B cell (primary cell): Measurements from ENCODE around the gene CERS1. TPM values are rescaled to one million over a fixed set of nuclear protein-coding genes. Genes with fewer than 3 reads are reported as not detected.

Experiments
- ATAC-seq: fragments of 200-7000 bp; cut with Tn5 transposase; one replicate; pipeline ENCODE4 v1.10.0; 2021; ENCODE audit warnings: low read depth, mild to moderate bottlenecking, moderate number of reproducible peaks, moderate library complexity
- CTCF ChIA-PET: fragments of 350-600 bp; sonication (Branson Sonifier 250); formaldehyde crosslinking; loops from one replicate; lab custom pipeline; 2021; ENCODE audit warnings: antibody characterized with exemption, inconsistent platforms; lab: Charles Lee
- POLR2A ChIA-PET: fragments of 350-600 bp; sonication (Branson Sonifier 250); formaldehyde crosslinking; loops from one replicate; lab custom pipeline; 2021; ENCODE audit warnings: antibody characterized with exemption; lab: Charles Lee
- DNase-seq: peaks from one replicate; pipeline ENCODE4 v3.0.0; 2013
- H2AFZ ChIP-seq: 2 replicates; pipeline ENCODE4 v1.6.1; 2012; ENCODE audit warnings: mild to moderate bottlenecking, low read depth, low read length; ENCODE audit not compliant: insufficient read depth, poor library complexity, severe bottlenecking
- H3K27ac ChIP-seq, 2 donors: 1 replicate in 1 of 2; 2 replicates in 1 of 2; pipeline ENCODE4 v1.5.1; 2012 to 2013; ENCODE audit warnings: low read length in 2 of 2, mild to moderate bottlenecking in 2 of 2, moderate library complexity in 1 of 2
- H3K27me3 ChIP-seq, 4 experiments: fragments of 200-600 bp in 1 of 4; sonication (generic) in 1 of 4; replicated peaks in 1 of 4; 1 replicate in 2 of 4; 2 replicates in 2 of 4; pipeline versions ENCODE4 v1.6.1 to v1.7.0; 2013 to 2016; ENCODE audit warnings: low read length in 3 of 4, mild to moderate bottlenecking in 2 of 4, mixed read lengths in 1 of 4, moderate library complexity in 1 of 4; ENCODE audit not compliant: insufficient read depth in 4 of 4, control insufficient read depth in 3 of 4; ENCODE audit errors: control extremely low read depth in 1 of 4
- H3K36me3 ChIP-seq, 2 experiments: replicated peaks in 1 of 2; 1 replicate in 1 of 2; 2 replicates in 1 of 2; pipeline versions ENCODE4 v1.6.1 to v1.7.1; 2013; ENCODE audit warnings: low read length in 1 of 2; ENCODE audit not compliant: insufficient read depth in 2 of 2, control insufficient read depth in 1 of 2; ENCODE audit errors: control extremely low read depth in 1 of 2, extremely low read depth in 1 of 2
- H3K4me1 ChIP-seq, 2 donors: fragments of 200-600 bp in 1 of 2; sonication (generic) in 1 of 2; 1 replicate in 1 of 2; 2 replicates in 1 of 2; pipeline versions ENCODE4 v1.5.1 to v1.6.1; 2013 to 2017; ENCODE audit warnings: low read length in 2 of 2; ENCODE audit not compliant: control insufficient read depth in 2 of 2, insufficient read depth in 2 of 2
- H3K4me2 ChIP-seq: replicated peaks from 2 replicates; pipeline ENCODE3; 2012; ENCODE audit warnings: mild to moderate bottlenecking, low read depth, low read length; ENCODE audit not compliant: poor library complexity, severe bottlenecking
- H3K4me3 ChIP-seq, 5 experiments: fragments of 200-600 bp in 1 of 5; sonication (generic) in 1 of 5; 1 replicate in 3 of 5; 2 replicates in 2 of 5; pipeline versions ENCODE4 v1.5.1 to v1.7.0; 2011 to 2016; ENCODE audit warnings: low read length in 4 of 5, mild to moderate bottlenecking in 4 of 5, low read depth in 2 of 5, control low read depth in 1 of 5, moderate library complexity in 1 of 5; ENCODE audit not compliant: insufficient read depth in 1 of 5; ENCODE audit errors: control extremely low read depth in 1 of 5, extremely low read depth in 1 of 5
- H3K79me2 ChIP-seq: fragments of 200-600 bp; sonication (generic); one replicate; pipeline ENCODE4 v1.6.0; 2016; ENCODE audit warnings: low read length; ENCODE audit not compliant: control insufficient read depth, insufficient read depth
- H3K9ac ChIP-seq: fragments of 200-600 bp; sonication (generic); 2 replicates; pipeline ENCODE4 v1.6.1; 2017; ENCODE audit warnings: mild to moderate bottlenecking, low read length, moderate library complexity
- H3K9me3 ChIP-seq, 3 donors: one replicate each; pipeline versions ENCODE4 v1.6.1 to v1.7.1; 2013; ENCODE audit warnings: low read length in 2 of 3; ENCODE audit not compliant: control insufficient read depth in 2 of 3, insufficient read depth in 1 of 3; ENCODE audit errors: control extremely low read depth in 1 of 3
- H4K20me1 ChIP-seq: 2 replicates; pipeline ENCODE4 v1.6.0; 2012; ENCODE audit warnings: mild to moderate bottlenecking, low read length; ENCODE audit not compliant: insufficient read depth, control insufficient read depth, poor library complexity, severe bottlenecking
- H3K27ac Mint-ChIP-seq: one replicate; pipeline ENCODE4 v1.8.0; 2021; ENCODE audit warnings: mixed read lengths
- H3K27me3 Mint-ChIP-seq: one replicate; pipeline ENCODE4 v1.8.0; 2021; ENCODE audit warnings: mixed read lengths
- H3K4me1 Mint-ChIP-seq: one replicate; pipeline ENCODE4 v1.8.0; 2021; ENCODE audit warnings: mixed read lengths
- H3K4me3 Mint-ChIP-seq: one replicate; pipeline ENCODE4 v1.8.0; 2021; ENCODE audit warnings: mixed read lengths
- H3K9me3 Mint-ChIP-seq: one replicate; pipeline ENCODE4 v1.8.0; 2022; ENCODE audit warnings: mixed read lengths; ENCODE audit not compliant: insufficient read depth
- CTCF ChIP-seq: fragments of 200-600 bp; IDR thresholded peaks from one replicate; pipeline ENCODE4 v1.8.0; 2022; ENCODE audit warnings: antibody characterized with exemption, mild to moderate bottlenecking
- EZH2 ChIP-seq: IDR thresholded peaks from 2 replicates; pipeline ENCODE4 v1.6.1; 2012; ENCODE audit warnings: borderline replicate concordance, low read depth, mild to moderate bottlenecking, moderate library complexity, low read length; ENCODE audit not compliant: insufficient read depth, poor library complexity, severe bottlenecking
- WGBS: methylation state at CpG from one replicate; pipeline ENCODE4 v1.1.5; 2013; ENCODE audit warnings: missing lambda C conversion rate; ENCODE audit not compliant: insufficient coverage; 5-methylcytosine and 5-hydroxymethylcytosine counted together
- intact Hi-C: fragments of 100-400 bp; cut with micrococcal nuclease; formaldehyde crosslinking; loops from one replicate; pipeline ENCODE4 v1.10.0; 2022
- polyA plus RNA-seq: library from polyadenylated mRNA; depleted of rRNA; stranded (reverse); fragments of >200 nt; gene quantifications from 2 replicates; pipeline ENCODE4 v1.2.3, GENCODE V29; 2012
- total RNA-seq, 2 donors: library from RNA; stranded (reverse); fragments of 120-200 nt in 1 of 2; gene quantifications; 1 replicate in 1 of 2; 2 replicates in 1 of 2; pipeline versions ENCODE4 v1.2.3 to v1.2.4, GENCODE V29; 2013 to 2022

The CERS1 gene
- total and polyA plus RNA-seq, 2 donors (not counting 1 experiment from before 2014, with no cell fraction given), result not detected

- H3K4me2 ChIP-seq, result no peak overlapping the region
- TF ChIP-seq CTCF (no peak), EZH2 (no peak)
- Mint-ChIP-seq H3K27me3 (no peaks in the 10 kb centered on the region), H3K27ac (no peak overlapping the region), H3K4me3 (no peak overlapping the region), H3K9me3 (no peaks in the 10 kb centered on the region), H3K4me1 (peaks cover 19% of the 10 kb centered on the region)
- WGBS, result 97% methylated on average over 14 of the region's 14 CpGs
- DNase-seq (no peak), ATAC-seq (no peak)
- H4K20me1 ChIP-seq, result peaks cover 78% of the 10 kb centered on the region
- no peaks in the 10 kb centered on the region for H3K9me3 ChIP-seq
- ChIA-PET POLR2A (interaction anchor here (0.6 kb wide), 1 partner anchor 442 kb away, joined by 3 read pairs; no protein-coding TSS in a partner anchor), CTCF (no interaction called here)
- no peak overlapping the region for H3K4me3 ChIP-seq
- H3K27me3 ChIP-seq, result no peaks in the 10 kb centered on the region
- no peak overlapping the region for H2AFZ ChIP-seq
- H3K9ac ChIP-seq, result no peak overlapping the region
- H3K27ac ChIP-seq, result no peak overlapping the region
- peaks cover 0 to 52% of the 10 kb centered on the region in 2 experiments for H3K36me3 ChIP-seq
- H3K79me2 ChIP-seq, result peaks cover 79% of the 10 kb centered on the region
- intact Hi-C loops, result no loop called here
- peaks cover 3 to 8% of the 10 kb centered on the region in 2 donors for H3K4me1 ChIP-seq
Measured at GRCh38 chr19:18912933-18913332, 17.0 kb upstream of the CERS1 start.

DNA sequence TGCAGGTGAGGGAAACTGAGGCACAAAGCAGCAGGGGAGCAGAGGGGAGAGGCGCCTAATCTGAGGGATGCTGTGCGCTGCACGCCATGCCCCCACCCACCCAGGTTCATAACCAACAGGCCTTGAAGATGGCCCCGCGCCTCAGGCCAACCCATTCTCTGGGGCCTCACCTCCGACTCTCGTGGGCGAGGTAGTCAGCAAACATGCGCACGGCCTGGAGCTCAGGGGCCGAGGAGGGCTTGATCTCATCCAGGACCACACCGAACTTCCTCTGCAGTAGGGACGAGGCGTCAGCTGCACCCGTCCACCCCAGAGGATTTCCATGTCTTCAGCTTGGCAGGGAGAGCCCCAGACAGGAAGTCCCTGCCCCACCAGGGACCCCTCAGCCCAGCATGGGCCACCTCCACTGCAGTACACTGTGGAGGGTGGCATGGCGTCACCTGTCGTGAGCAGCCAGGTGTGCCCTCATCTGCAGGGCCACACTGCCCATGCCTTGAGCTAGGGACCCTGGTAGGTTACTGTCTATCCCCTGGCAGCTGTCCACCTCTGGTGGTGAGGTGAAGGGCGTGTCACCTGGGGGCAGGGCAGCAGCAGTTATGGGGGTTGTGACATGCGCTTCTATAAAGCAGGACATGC, 15.0 kb upstream of the CERS1 start:
- Histone ChIP-seq H3K4me2 (no peak overlapping the region), H4K20me1 (peaks cover 87% of the 10 kb centered on the region), H3K4me1 (no peaks in the 10 kb centered on the region), H3K79me2 (peaks cover 59% of the 10 kb centered on the region), H3K27ac (no peak overlapping the region), H3K27me3 (no peaks in the 10 kb centered on the region), H3K36me3 (peaks cover 0 to 65% of the 10 kb centered on the region in 2 experiments), H3K9me3 (no peaks in the 10 kb centered on the region), H2AFZ (no peak overlapping the region), H3K4me3 (no peak overlapping the region), H3K9ac (no peak overlapping the region)
- intact Hi-C loops, result no loop called here
- H3K4me1 Mint-ChIP-seq, result peaks cover 10% of the 10 kb centered on the region
- H3K27me3 Mint-ChIP-seq, result no peaks in the 10 kb centered on the region
- CTCF ChIA-PET, result no interaction called here
- no peak overlapping the region for H3K4me3 Mint-ChIP-seq
- no peak for DNase-seq
- TF ChIP-seq EZH2 (no peak), CTCF (no peak)
- POLR2A ChIA-PET, result no interaction called here
- WGBS, result 98% methylated on average over 15 of the region's 19 CpGs
- no peaks in the 10 kb centered on the region for H3K9me3 Mint-ChIP-seq
- ATAC-seq, result no peak
- H3K27ac Mint-ChIP-seq, result no peak overlapping the region
